Measurements from ENCODE around the gene NDUFB7. TPM values are rescaled to one million over a fixed set of nuclear protein-coding genes. Genes with fewer than 3 reads are reported as not detected.

The NDUFB7 gene
- total RNA-seq, 1 experiment from 2014 or later, result 1,095 TPM

DNA sequence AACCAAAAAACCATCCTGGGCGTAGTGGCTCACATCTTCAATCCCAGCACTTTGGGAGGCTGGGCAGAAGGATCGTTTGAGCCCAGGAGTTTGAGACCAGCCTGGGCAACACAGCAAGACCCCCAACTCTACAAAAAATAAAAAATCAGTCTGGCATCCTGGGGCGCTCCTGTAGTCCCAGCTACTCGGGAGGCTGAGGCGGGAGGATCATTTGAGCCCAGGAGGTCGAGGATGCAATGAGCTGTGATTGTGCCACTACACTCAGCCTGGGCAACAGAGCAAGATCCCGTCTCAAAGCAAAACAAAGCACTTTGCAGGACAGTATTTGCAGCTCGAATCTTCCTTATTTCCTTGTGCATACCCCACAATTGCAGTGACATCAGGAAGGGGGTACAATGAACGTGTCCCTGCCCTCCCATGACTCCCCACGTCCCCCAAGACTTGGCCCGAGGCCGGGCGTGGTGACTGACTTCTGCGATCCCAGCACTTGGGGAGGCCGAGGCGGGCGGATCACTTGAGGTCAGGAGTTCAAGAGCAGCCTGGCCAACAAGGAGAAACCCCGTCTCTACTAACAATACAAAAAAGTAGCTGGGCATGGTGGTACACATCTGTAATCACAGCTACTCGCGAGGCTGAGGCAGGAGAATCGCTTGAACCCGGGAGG, 870 bp downstream of the NDUFB7 start:
- H4K20me1 ChIP-seq (ENCODE audit: low read length), result no peaks in the 10 kb centered on the region
- BruUV-seq (replicated peaks), result no TSS peak
- peak overlapping the region; percentile 98 for H2AFZ ChIP-seq (ENCODE audit: low read length)
- peaks cover 32% of the 10 kb centered on the region for H3K79me2 ChIP-seq (ENCODE audit: low read length)
- no peak for TF ChIP-seq EZH2phosphoT487 (IDR thresholded peaks at IDR 0.05; ENCODE audit: borderline replicate concordance, low read length)
- TF ChIP-seq EZH2 (IDR thresholded peaks at IDR 0.05; ENCODE audit: low read length, unreplicated experiment), result no peak
- TF ChIP-seq CTCF (conservative IDR thresholded peaks at IDR 0.05; ENCODE audit: low read depth, low read length), result no peak
- intact Hi-C loops (cut with micrococcal nuclease), result no loop called here
- no peak for DNase-seq
- H3K4me2 ChIP-seq (ENCODE audit: low read length), result peak overlapping the region; percentile 86
- peak overlapping the region; percentile 100 for H3K4me3 ChIP-seq (ENCODE audit: low read length)
- no peaks in the 10 kb centered on the region for H3K9me3 ChIP-seq (ENCODE audit: low read length)
- ChIA-PET POLR2A (ENCODE audit: unreplicated experiment) (interaction anchor here (0.6 kb wide), 1 partner anchor 114 kb away, joined by 6 read pairs; no protein-coding TSS in a partner anchor), CTCF (interaction anchor here (4.8 kb wide), 1 partner anchor 115 kb away, joined by 147 read pairs; no protein-coding TSS in a partner anchor)
- peaks cover 13% of the 10 kb centered on the region for H3K4me1 ChIP-seq (ENCODE audit: insufficient read depth, low read length)
- no peak for ATAC-seq
- H3K36me3 ChIP-seq (ENCODE audit: low read depth, low read length), result no peaks in the 10 kb centered on the region
- H3K27me3 ChIP-seq (ENCODE audit: low read length), result no peaks in the 10 kb centered on the region
- peak overlapping the region; percentile 98 for H3K9ac ChIP-seq (ENCODE audit: low read length)
- peak overlapping the region; percentile 66; the same call in 1 of the 2 replicates for H3K27ac ChIP-seq (ENCODE audit: low read length)
- no peaks in the 10 kb centered on the region for H3K9me2 ChIP-seq (replicated peaks; ENCODE audit: low read length)
- H3F3A ChIP-seq (ENCODE audit: low read length, unreplicated experiment), result no peaks in the 10 kb centered on the region

DNA sequence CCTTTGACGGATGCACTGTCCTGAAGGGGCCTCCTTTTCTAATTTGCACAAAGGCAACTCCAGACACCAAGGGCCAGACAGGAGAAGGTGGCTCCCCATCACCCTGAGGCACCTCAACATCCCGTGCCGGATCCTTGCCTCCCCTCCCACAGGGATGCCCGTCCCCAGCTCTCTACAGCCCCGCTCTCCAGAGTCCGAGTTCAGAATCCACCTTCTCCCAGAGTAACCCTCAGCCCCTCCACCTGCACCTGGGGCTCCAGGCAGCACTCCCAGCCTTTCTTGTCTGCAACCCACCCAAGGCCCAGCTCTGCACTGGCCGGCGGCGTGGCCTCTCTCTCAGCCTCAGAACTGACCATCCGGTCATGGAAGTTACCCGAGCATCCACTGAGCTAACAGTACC, 4.8 kb downstream of the NDUFB7 start:
- Histone ChIP-seq H2AFZ (ENCODE audit: low read length) (no peak overlapping the region), H3K9ac (ENCODE audit: low read length) (no peak overlapping the region), H3K4me2 (ENCODE audit: low read length) (no peak overlapping the region), H4K20me1 (ENCODE audit: low read length) (no peaks in the 10 kb centered on the region), H3K27me3 (ENCODE audit: low read length) (no peaks in the 10 kb centered on the region), H3K36me3 (ENCODE audit: low read depth, low read length) (peaks cover 8% of the 10 kb centered on the region; the same call in 1 of the 2 replicates), H3K27ac (ENCODE audit: low read length) (no peak overlapping the region), H3K9me3 (ENCODE audit: low read length) (no peaks in the 10 kb centered on the region), H3F3A (ENCODE audit: low read length, unreplicated experiment) (no peaks in the 10 kb centered on the region), H3K4me3 (ENCODE audit: low read length) (no peak overlapping the region), H3K9me2 (replicated peaks; ENCODE audit: low read length) (no peaks in the 10 kb centered on the region), H3K4me1 (ENCODE audit: insufficient read depth, low read length) (peaks cover 7% of the 10 kb centered on the region; the same call in 1 of the 2 replicates), H3K79me2 (ENCODE audit: low read length) (peaks cover 37% of the 10 kb centered on the region)
- intact Hi-C loops (cut with micrococcal nuclease), result no loop called here
- DNase-seq (no peak), ATAC-seq (no peak)
- TF ChIP-seq EZH2 (IDR thresholded peaks at IDR 0.05; ENCODE audit: low read length, unreplicated experiment), result no peak
- POLR2A ChIA-PET (ENCODE audit: unreplicated experiment), result no interaction called here
- CTCF ChIA-PET, result no interaction called here
- BruUV-seq (replicated peaks), result no TSS peak

- no peaks in the 10 kb centered on the region for H4K20me1 ChIP-seq (ENCODE audit: low read length)
- DNase-seq (no peak), ATAC-seq (no peak)
- H3K4me2 ChIP-seq (ENCODE audit: low read length), result no peak overlapping the region
- H3K4me1 ChIP-seq (ENCODE audit: insufficient read depth, low read length), result peaks cover 7% of the 10 kb centered on the region; the same call in 1 of the 2 replicates
- no TSS peak for BruUV-seq (replicated peaks)
- ChIA-PET CTCF (no interaction called here), POLR2A (ENCODE audit: unreplicated experiment) (no interaction called here)
- H3K9me2 ChIP-seq (replicated peaks; ENCODE audit: low read length), result no peaks in the 10 kb centered on the region
- H3K79me2 ChIP-seq (ENCODE audit: low read length), result peaks cover 40% of the 10 kb centered on the region
- no peaks in the 10 kb centered on the region for H3F3A ChIP-seq (ENCODE audit: low read length, unreplicated experiment)
- H3K9me3 ChIP-seq (ENCODE audit: low read length), result no peaks in the 10 kb centered on the region
- H3K27me3 ChIP-seq (ENCODE audit: low read length), result no peaks in the 10 kb centered on the region
- intact Hi-C loops (cut with micrococcal nuclease), result no loop called here
- no peak overlapping the region for H2AFZ ChIP-seq (ENCODE audit: low read length)
- no peak overlapping the region for H3K4me3 ChIP-seq (ENCODE audit: low read length)
- TF ChIP-seq CTCF (conservative IDR thresholded peaks at IDR 0.05; ENCODE audit: low read depth, low read length) (no peak), EZH2 (IDR thresholded peaks at IDR 0.05; ENCODE audit: low read length, unreplicated experiment) (no peak), EZH2phosphoT487 (IDR thresholded peaks at IDR 0.05; ENCODE audit: borderline replicate concordance, low read length) (no peak)
- H3K27ac ChIP-seq (ENCODE audit: low read length), result no peak overlapping the region
- H3K9ac ChIP-seq (ENCODE audit: low read length), result no peak overlapping the region
- H3K36me3 ChIP-seq (ENCODE audit: low read depth, low read length), result peaks cover 8% of the 10 kb centered on the region; the same call in 1 of the 2 replicates
Measured at GRCh38 chr19:14566712-14567077, 5.2 kb downstream of the NDUFB7 start.

All from PC-3 (cell line).